RPMI8226 (cell line): ENCODE data around the gene VPS52.
"Not testable (repeated sequence)": the region's sequence is repeated elsewhere in the genome, so short reads cannot be mapped to it uniquely, and the experiment has no call there.

Experiments used
- DNase-seq: peaks from one replicate; pipeline ENCODE4 v3.0.0-alpha.2; 2015

Gene VPS52

GRCh38 chr6:33278810-33279209, 7.1 kb upstream of the VPS52 start:
- DNase-seq: no peak

- DNase-seq: no peak
Observed at GRCh38 chr6:33278392-33278741, 6.7 kb upstream of the VPS52 start.

GRCh38 chr6:33277663-33278391, 6.2 kb upstream of the VPS52 start:
- peak; percentile 35 for DNase-seq

DNA sequence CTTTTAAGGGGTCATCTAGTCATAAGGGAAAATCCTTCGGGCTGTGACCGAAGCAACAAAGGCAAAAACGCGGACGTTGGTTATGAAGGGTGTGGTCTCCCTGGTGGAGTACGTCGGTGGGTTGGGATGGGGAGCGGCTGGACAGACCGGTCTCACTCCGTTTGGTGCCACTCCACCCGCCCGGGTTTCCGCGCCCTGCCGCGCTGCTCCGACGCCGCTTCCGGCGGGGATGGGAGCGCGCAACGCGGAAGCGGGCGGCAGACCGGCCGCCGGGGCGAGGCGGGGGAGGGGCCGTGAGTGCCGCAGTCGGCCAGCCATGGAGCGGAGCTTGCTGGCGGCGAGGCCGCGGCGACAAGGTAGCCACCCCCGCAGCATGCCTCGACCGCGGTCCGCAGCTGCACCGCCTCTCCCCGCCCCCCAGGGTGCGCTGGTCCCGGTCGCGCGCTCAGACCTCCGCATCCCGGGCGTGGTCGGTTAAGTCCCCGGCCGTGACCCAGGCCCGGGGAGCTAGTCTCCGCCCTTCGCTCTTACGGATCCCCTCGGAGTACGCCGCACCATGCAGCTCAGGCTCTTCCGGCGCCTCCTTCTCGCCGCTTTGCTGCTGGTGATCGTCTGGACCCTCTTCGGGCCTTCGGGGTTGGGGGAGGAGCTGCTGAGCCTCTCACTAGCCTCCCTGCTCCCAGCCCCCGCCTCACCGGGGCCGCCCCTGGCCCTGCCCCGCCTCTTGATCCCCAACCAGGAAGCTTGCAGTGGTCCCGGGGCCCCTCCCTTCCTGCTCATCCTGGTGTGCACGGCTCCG, 5.4 kb upstream of the VPS52 start, which contains the start of gene B3GALT4:
Gene B3GALT4 (plus strand): TSS at position 260 of the 799 bp plus-strand sequence. CDS start 297 bp downstream, at position 557.
- DNase-seq: peak; percentile 72

- DNase-seq: no peak
Observed at GRCh38 chr6:33276581-33276863, 4.8 kb upstream of the VPS52 start.

DNA sequence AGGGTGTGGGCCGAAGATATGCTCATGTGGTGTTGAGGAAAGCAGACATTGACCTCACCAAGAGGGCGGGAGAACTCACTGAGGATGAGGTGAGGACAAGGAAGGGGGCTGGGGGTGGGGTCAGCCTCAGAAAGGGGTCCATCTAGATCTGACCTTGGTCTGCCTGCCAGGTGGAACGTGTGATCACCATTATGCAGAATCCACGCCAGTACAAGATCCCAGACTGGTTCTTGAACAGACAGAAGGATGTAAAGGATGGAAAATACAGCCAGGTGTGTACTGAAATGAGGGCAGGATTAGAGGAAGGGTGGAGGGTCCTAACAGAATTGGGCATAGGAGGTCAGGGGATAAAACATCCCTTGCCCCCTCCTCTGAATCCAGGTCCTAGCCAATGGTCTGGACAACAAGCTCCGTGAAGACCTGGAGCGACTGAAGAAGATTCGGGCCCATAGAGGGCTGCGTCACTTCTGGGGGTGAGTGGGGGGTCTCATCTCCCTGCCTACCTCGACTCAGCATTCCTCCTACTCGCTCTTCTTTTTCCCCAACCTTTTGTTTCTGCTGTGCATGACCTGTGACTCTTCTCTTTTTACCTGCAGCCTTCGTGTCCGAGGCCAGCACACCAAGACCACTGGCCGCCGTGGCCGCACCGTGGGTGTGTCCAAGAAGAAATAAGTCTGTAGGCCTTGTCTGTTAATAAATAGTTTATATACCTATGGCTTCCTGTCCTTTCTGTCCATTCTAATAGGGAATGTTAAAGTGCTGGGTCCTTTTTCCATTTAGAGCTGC, 4.3 kb upstream of the VPS52 start:
- not testable (repeated sequence) for DNase-seq

- no peak for DNase-seq
Observed at GRCh38 chr6:33273924-33274902, 2.5 kb upstream of the VPS52 start.

GRCh38 chr6:33273129-33273923, 1.6 kb upstream of the VPS52 start:
- no peak for DNase-seq

GRCh38 chr6:33272275-33273128, 826 bp upstream of the VPS52 start:
- DNase-seq: no peak

DNA sequence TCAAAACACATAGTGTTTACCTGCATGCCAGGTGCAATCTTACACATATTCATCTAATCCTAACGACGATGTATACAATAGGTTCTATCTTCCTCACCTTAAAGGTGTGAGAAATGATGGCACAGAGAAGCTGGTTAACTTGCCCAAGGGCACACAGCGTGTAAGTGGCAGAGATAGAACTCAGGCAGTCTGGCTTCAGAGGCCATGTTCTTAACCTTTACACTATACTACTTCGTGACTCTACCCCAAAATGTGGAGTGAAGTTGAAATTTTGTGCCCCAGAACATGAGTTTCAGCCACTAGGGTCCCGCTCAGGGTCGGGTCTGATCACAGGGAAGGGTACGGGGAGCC, 584 bp downstream of the VPS52 start:
- DNase-seq: peak; percentile 30

DNA sequence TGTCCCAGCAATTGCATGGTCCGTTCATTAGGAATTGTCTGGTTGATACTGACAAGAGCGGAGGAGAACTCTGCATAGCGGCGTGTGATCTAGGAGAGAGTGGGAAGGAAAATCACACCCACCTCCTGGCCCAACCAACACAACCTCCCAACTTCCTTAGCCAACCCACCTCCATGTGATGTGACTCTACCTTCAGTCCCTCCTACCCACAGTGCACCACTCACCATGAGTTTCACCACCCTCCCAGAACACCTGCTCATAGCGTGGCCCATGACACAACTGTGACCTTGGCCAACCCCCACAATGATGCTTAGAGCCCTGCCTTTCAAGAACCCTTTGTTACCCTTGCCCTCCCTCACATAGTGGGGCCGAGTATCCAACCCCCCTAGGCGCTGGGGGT, 7.7 kb downstream of the VPS52 start:
- no peak for DNase-seq

- DNase-seq: not testable (repeated sequence)
Observed at GRCh38 chr6:33262490-33262889, 9.2 kb downstream of the VPS52 start.

DNA sequence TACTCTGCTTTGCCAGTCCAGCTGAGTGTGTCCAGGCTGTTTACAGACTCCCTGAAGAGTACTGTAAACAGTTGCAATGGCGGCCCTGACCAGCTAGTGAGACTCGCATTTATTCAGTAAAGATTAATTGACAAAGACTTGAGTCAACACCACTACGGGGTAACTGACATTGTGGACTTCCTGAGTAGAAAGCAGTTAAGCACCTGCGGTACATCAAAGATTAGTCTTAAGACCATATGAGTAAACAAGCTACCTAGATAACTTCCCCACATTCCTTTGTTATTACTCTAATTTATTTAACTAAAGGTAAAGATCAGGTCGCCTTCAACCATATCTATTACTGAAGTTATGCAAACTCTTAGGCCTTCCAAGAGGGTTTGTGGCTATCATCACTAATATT, 12.6 kb downstream of the VPS52 start:
- no peak for DNase-seq

DNA sequence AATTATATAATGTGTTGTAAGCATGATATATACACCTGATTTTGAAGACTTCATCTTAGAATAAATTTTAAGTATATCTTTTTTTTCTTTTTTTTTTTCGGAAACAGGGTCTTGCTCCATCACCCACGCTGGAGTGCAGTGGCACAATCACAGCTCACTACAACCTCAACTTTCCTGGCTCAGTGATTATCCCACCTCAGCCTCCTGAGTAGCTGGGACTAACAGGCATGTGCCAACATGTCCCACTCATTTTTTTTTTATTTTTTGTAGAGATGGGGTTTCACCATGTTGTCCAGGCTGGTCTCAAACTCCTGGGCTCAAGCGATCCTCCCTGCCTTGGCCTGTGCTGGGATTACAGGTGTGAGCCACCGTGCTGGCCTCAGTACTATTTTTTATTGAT, 17.1 kb downstream of the VPS52 start:
- no peak for DNase-seq

DNA sequence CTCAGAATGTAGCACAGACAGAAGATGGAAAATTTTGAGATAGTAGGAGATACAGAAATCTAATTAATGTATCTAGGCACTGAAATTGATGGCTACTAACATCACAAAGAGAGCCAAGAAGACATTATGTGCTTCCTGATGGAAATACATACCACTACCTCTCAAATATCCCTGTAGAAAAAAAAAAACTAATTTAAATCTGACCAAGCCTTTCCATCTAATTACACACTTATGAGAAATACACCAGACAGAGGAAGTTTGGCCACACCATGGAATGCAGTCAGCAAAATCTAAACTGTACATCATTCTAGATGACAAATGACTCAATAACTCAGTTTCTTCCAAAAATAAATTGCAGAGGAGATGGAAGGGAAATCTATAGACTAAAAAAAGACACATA, 18.9 kb downstream of the VPS52 start:
- no peak for DNase-seq

GRCh38 chr6:33251395-33252012, 20.2 kb downstream of the VPS52 start:
- no peak for DNase-seq

DNA sequence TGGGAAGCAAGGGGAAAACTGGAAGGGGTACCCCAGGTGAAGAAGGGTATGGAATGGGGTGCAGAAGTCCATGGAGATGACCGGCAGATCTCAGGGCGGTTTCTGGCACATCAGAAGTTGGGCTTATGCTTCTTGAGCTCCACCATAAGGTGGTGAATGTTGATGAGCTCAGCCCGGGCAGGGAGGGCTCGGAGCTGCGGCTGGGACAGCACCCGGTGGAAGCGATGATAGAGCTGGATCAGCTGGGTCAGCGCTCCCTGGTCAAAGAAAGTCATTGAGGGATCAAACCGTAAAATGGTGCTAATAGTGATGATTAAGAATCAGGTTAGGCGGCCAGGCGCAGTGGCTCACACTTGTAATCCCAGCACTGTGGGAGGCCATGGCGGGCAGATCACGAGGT, 20.9 kb downstream of the VPS52 start:
- no peak for DNase-seq

GRCh38 chr6:33249732-33250630, 21.7 kb downstream of the VPS52 start:
- DNase-seq: no peak
